Sigmoid colon (tissue), 4 donors: Measurements from ENCODE around the gene UTS2.

Source experiments
- CTCF ChIP-seq, 4 experiments: fragments of 450-650 bp in 3 of 4; fragments of 200-600 bp in 1 of 4; IDR thresholded peaks; one replicate each; pipeline ENCODE4 v1.5.1; 2016 to 2019; ENCODE audit warnings: antibody characterized with exemption in 4 of 4, mild to moderate bottlenecking in 3 of 4, moderate library complexity in 2 of 4
- POLR2A ChIP-seq, 2 donors: fragments of 450-650 bp; IDR thresholded peaks; one replicate each; pipeline ENCODE4 v1.6.1; 2016; ENCODE audit warnings: antibody characterized with exemption in 2 of 2, mild to moderate bottlenecking in 2 of 2, moderate library complexity in 2 of 2
- POLR2AphosphoS5 ChIP-seq, 4 donors: sonication (generic); formaldehyde crosslinking; IDR thresholded peaks; one replicate each; pipeline ENCODE4 v1.6.1; 2017; ENCODE audit warnings: antibody characterized with exemption in 4 of 4

GRCh38 chr1:7879228-7879627 is 26.4 kb upstream of the UTS2 start:
- TF ChIP-seq CTCF (IDR thresholded peaks at IDR 0.05) (no peak), POLR2AphosphoS5 (IDR thresholded peaks at IDR 0.05) (no peak), POLR2A (IDR thresholded peaks at IDR 0.05) (no peak)
